Aorta (tissue), 5 donors: Measurements from ENCODE around the gene ZNF442. TPM values are rescaled to one million over a fixed set of nuclear protein-coding genes. Genes with fewer than 3 reads are reported as not detected.
A peak's percentile ranks its signal among the peaks of the same experiment; 100 is the strongest.
"Not testable (repeated sequence)": the region's sequence is repeated elsewhere in the genome, so short reads cannot be mapped to it uniquely, and the experiment has no call there.

Experiments used
- ATAC-seq: fragments of 200-7000 bp; cut with Tn5 transposase; one replicate; pipeline ENCODE4 v1.9.1; 2022; ENCODE audit warnings: moderate library complexity; ENCODE audit not compliant: low FRiP score
- DNase-seq, 2 donors: peaks; one replicate each; pipeline ENCODE4 v3.0.0-alpha.2; 2020
- H3K27ac ChIP-seq, 2 donors: one replicate each; pipeline ENCODE4 v1.5.1; 2013; ENCODE audit warnings: low read length in 2 of 2, mild to moderate bottlenecking in 2 of 2, moderate library complexity in 2 of 2, control low read depth in 1 of 2, inconsistent platforms in 1 of 2, low read depth in 1 of 2
- H3K27me3 ChIP-seq, 2 donors: one replicate each; pipeline ENCODE4 v1.6.1; 2013; ENCODE audit warnings: control low read depth in 1 of 2, low read length in 1 of 2, mild to moderate bottlenecking in 1 of 2, moderate library complexity in 1 of 2; ENCODE audit not compliant: insufficient read depth in 2 of 2, control insufficient read depth in 1 of 2
- H3K36me3 ChIP-seq, 2 donors: one replicate each; pipeline ENCODE4 v1.6.1; 2013; ENCODE audit warnings: control low read depth in 1 of 2, low read length in 1 of 2, mild to moderate bottlenecking in 1 of 2; ENCODE audit not compliant: insufficient read depth in 2 of 2, control insufficient read depth in 1 of 2
- H3K4me1 ChIP-seq, 2 donors: one replicate each; pipeline ENCODE4 v1.6.1; 2013; ENCODE audit warnings: low read length in 2 of 2, control low read depth in 1 of 2, mild to moderate bottlenecking in 1 of 2, moderate library complexity in 1 of 2; ENCODE audit not compliant: insufficient read depth in 2 of 2, control insufficient read depth in 1 of 2
- H3K4me3 ChIP-seq, 2 donors: one replicate each; pipeline ENCODE4 v1.5.1; 2013; ENCODE audit warnings: low read length in 2 of 2, control low read depth in 1 of 2, mild to moderate bottlenecking in 1 of 2
- H3K9me3 ChIP-seq: one replicate; pipeline ENCODE4 v1.6.1; 2013; ENCODE audit warnings: mild to moderate bottlenecking, low read length; ENCODE audit not compliant: control insufficient read depth
- WGBS, 2 donors: extraction: QIAGEN DNeasy Blood & Tissue Kit; methylation state at CpG; one replicate each; pipeline ENCODE4 v1.1.7; 2013; 5-methylcytosine and 5-hydroxymethylcytosine counted together
- intact Hi-C, 2 donors: fragments of 100-400 bp; cut with DNase I; formaldehyde crosslinking; loops; one replicate each; pipeline versions ENCODE4 v1.14.2 to v1.15.0; 2022
- long read RNA-seq, 2 donors: library from polyadenylated mRNA; unstranded; transcript quantifications; one replicate each; pipeline ENCODE4 v2.0.0, GENCODE V29; 2020 to 2021
- polyA plus RNA-seq, 2 donors: library from polyadenylated mRNA; stranded (reverse); fragments of 200-250 nt; gene quantifications; one replicate each; pipeline ENCODE4 v1.2.3, GENCODE V29; 2013
- total RNA-seq, 2 donors: library from RNA; stranded (reverse); fragmentation: NEBNext Ultra II Directional; extraction: Animal tissue kit (Norgen Biotek cat#: 25700); gene quantifications; one replicate each; pipeline ENCODE4 v1.2.1, GENCODE V29; 2021
- donor health status: healthy with polysubstance abuse.
- donor health status: Bipolar disorder and iron deficiency.
- donor health status: DM: no; HTN: no; CAD: no.
- donor health status: DM: no; HTN: no; CAD: no.
- donor health status: DM: yes; HTN: yes; CAD: no.

Gene ZNF442
- total RNA-seq (1 to 10 TPM; 3.6 to 4.5 TPM), polyA plus RNA-seq (1 to 10 TPM in 1 of 2 donors, under 1 TPM in 1; 0.67 to 2.1 TPM)
- long read RNA-seq, donor 1, partial matches to known transcripts, result 0 of 2 reads
- long read RNA-seq, donor 1, other reads (novel, unspliced or antisense), result 0 of 2 reads
- long read RNA-seq, donor 2, result 0 reads

DNA sequence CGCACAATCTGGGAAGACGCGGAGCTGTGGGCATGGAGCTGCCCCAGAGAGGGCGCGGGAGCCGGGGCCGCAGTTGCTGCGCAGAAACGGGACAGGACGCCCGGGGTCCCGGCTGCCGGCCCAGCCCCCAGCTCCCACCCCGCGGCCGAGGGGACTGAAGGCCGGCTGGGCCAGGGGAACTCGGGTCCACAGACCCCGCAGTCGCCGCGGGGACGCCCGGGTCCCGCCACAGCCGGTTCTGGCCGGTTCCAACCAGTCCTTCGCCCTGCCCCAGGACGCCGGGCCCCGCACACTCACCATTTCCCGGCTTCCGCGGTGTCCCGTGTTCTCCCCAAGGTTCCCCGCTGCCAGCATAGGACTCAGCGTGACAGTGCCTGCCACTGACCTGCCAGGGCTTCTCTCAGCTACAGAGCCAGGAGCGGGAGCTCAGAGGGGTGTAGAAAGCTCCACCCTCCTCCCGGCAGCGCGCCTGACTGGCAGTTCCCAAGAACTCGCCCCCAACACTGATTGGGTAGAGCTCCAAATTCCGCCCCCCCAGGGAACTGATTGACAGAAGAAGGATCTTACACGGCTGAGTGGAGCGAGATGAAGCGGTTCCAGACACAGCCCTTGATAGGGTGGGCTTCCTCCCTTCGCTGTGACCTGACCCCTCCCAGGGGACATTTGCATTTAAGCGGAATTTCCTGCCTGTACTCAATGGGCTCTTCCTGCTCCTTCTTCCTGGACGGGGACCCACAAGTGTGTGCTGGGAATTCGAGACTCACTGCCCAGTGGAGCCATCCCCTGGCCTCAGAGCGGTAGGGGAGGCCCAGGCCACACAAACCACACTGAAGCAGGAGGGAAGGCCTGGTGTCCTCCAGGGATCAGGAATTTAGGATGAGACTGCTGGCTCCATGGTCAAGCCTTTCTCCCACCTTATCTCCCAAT lies at the start of gene ZNF442:
Gene ZNF442, minus strand, starts transcription at position 448 of the 927 bp plus-strand sequence. CDS start 2,052 bp downstream, outside the sequence.
- DNase-seq (peak; percentile 97 to 98), ATAC-seq (peak; percentile 98)
- Histone ChIP-seq H3K27ac (peak within 1 kb of the TSS; percentile 84 to 91), H3K9me3 (no peaks in the 10 kb centered on the region), H3K4me1 (no peaks in the 10 kb centered on the region), H3K4me3 (peak within 1 kb of the TSS; percentile 78 to 79), H3K27me3 (no peaks in the 10 kb centered on the region), H3K36me3 (no peaks in the 10 kb centered on the region)
- WGBS, 2 donors, result 0% methylated on average over 43 to 51 of the region's 51 CpGs
- intact Hi-C loops, result loop anchor here (1.0 to 5.0 kb wide), 3 partner anchors 32 to 71 kb away; partner anchors contain the start of genes ZNF563 (in 2 of the 2) and ZNF44 (in 1 of the 2)

DNA sequence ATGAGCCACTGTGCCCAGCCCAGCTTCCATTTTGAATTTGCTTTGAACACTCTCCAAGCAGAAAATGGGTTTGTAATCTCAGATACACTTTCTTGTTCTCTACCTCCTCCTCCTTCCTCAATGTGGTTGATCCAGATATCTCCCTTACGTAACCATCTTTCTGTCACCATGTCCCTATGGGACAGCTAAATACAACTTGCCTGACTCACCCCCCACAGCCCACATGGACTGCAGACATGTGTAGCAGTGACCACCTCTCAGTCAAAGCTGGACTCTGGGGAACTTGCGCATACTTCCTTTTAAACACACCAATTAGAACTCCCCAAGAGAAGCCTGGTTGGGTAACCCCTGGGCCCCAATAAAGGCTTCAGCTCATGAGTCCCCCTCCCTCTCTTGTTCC lies 46.4 kb upstream of the ZNF442 start:
- Histone ChIP-seq H3K36me3 (no peaks in the 10 kb centered on the region), H3K27me3 (no peaks in the 10 kb centered on the region), H3K27ac (no peak overlapping the region), H3K4me1 (no peaks in the 10 kb centered on the region), H3K4me3 (no peak overlapping the region), H3K9me3 (no peaks in the 10 kb centered on the region)
- DNase-seq (no peak), ATAC-seq (no peak)
- 97 to 98% methylated on average over 2 of the region's 2 CpGs for WGBS, 2 donors
- intact Hi-C loops, result no loop called here

DNA sequence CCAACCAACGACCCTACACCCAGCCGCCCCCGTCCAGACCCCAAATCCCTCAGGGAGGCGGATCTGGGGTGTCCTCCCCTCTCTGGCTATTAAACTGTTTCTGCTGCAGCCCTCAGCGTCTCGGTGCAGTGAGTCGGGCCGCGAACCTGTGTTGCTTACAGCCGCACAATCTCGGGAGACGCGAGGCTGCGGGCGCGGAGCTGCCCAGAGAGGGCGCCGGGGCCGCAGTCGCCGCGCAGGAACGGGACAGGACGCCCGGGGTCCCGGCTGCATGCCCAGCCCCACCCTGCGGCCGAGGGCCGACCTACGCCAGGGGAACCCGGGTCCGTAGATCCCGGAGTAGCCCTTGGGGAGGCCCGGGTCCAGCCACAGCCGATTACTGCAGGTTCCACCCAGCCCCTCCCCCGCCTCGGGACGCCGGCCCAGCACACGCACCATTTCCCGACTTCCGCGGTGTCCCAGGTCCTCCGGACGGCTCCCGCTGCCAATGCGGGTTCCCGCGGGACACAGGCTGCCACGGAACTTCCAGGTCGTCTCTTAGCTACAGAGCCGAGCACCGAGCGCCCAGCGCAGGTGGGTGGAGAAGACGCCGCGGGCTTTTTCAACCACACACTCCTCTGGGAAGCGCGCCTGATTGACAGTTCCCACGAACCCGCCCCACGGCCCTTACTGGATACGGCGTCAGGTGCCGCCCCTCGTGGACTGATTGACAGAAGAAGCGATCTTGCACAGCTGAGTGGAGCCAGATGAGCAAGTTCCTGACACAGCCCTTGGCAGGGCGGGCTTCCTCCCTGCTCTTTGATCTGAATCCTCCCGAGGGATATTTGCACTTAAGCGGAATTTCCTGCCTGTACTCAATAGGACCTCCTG lies 35.4 kb upstream of the ZNF442 start, which contains the start of gene ZNF799:
Gene ZNF799, minus strand, starts transcription at position 639 of the 870 bp plus-strand sequence. Its CDS starts 201 bp downstream, at position 438.
- no peaks in the 10 kb centered on the region for H3K27me3 ChIP-seq
- H3K27ac ChIP-seq, result peak within 1 kb of the TSS in 1 of 2 donors; percentile 79
- peak within 1 kb of the TSS; percentile 72 to 84 for H3K4me3 ChIP-seq
- ATAC-seq, result peak; percentile 99
- WGBS, 2 donors, result 0 to 1% methylated on average over 55 to 71 of the region's 71 CpGs
- intact Hi-C loops, result no loop called here
- H3K4me1 ChIP-seq, result peaks cover 0 to 4% of the 10 kb centered on the region in 2 donors
- DNase-seq, result peak; percentile 98
- no peaks in the 10 kb centered on the region for H3K36me3 ChIP-seq
- no peaks in the 10 kb centered on the region for H3K9me3 ChIP-seq

DNA sequence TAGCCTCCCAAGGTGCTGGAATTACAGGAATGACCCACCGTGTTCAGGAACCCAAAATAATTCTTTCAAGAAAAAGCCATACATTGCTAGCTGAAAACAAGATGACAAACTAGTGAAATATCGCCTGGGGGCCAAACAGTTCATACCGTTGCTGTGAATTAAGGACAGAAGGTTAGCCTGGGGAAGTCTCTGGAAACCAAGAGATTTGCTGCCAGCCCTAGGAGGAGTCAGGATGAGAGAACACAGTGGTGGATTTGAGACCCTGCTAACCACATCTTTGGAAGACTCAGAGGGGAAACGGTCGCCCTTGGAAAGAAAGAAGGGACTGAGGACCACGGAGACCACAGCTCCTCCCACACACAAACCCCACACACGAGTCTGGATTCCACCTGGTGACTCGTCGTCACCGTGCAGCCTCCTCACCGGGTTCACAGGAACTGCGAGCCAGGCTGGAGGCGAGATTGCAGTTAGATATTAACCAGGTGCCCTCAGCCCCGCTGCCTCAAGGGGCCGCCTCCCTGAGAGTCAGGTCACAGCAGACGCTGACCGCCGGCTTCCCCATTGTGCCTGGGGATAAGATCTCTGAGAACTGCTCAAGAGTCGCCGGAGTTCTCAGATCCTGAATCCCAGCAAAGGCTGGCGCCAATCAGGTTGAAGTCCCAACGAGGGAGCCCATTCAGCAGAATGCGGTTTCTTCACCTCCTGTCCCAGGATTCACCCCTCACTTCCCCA lies 34.6 kb upstream of the ZNF442 start:
- peak; percentile 54 for ATAC-seq
- H3K27me3 ChIP-seq, result not testable (repeated sequence)
- 2% methylated on average over 21 to 23 of the region's 23 CpGs for WGBS, 2 donors

DNA sequence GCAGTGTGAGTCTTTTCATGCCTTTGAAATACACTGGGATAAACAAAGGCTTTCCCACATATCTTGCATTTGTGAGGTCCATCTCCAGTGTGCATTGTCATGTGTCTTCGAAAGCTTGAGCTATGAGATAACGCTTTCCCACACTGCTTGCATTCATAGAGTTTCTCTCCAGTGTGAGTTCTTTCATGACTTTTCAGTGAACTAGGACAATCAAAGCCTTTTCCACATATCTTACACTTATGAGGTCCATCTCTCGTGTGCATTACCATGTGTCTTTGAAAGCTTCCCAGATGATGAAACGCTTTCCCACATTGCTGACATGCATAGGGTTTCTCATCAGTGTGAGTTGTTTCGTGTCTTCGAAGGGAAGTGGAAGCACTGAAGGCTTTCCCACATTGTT lies 25.7 kb upstream of the ZNF442 start:
- 91 to 97% methylated on average over 6 of the region's 6 CpGs for WGBS, 2 donors
- H3K9me3 ChIP-seq, ATAC-seq, H3K4me3 ChIP-seq, H3K27me3 ChIP-seq, H3K27ac ChIP-seq, intact Hi-C loops, H3K36me3 ChIP-seq, DNase-seq, H3K4me1 ChIP-seq: not testable (repeated sequence)

More for the DNA sequence above, 34.6 kb upstream of the ZNF442 start:
- H3K36me3 ChIP-seq, intact Hi-C loops, H3K4me1 ChIP-seq, H3K9me3 ChIP-seq: not testable (repeated sequence)
- peak overlapping the region in 1 of 2 donors; percentile 79 for H3K27ac ChIP-seq
- H3K4me3 ChIP-seq, result peak overlapping the region; percentile 72 to 84
- peak; percentile 50 to 74 for DNase-seq

DNA sequence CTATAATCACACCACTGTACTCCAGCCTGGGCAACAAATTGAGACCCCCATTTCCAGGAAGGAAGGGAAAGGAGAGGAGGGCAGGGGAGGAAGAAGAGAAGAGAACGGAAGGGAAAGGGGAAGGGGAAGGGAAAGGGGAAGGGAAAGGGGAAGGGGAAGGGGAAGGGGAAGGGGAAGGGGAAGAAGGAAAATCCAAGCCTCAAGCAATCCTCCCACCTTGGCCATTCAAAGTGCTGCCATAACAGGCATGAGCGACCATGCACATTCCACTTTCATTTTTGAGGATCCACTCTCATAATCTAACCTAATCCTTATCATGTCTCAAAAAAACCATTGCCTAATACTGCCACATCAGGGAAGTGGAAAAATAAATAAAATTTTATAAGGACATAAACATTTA lies 20.9 kb upstream of the ZNF442 start:
- intact Hi-C loops, ATAC-seq: not testable (repeated sequence)
- 93 to 100% methylated on average over 1 to 2 of the region's 2 CpGs for WGBS, 2 donors

DNA sequence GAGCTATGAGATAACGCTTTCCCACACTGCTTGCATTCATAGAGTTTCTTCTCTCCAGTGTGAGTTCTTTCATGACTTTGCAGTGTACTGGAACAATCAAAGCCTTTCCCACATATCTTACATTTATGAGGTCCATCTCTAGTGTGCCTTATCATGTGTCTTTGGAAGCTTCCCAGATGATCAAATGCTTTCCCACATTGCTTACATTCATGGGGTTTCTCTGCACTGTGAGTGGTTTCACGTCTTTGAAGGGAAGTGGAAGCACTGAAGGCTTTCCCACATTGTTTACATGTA lies 14.9 kb upstream of the ZNF442 start:
- DNase-seq (no peak), ATAC-seq (no peak)
- no peaks in the 10 kb centered on the region for H3K4me1 ChIP-seq
- no peak overlapping the region for H3K27ac ChIP-seq
- no peak overlapping the region for H3K4me3 ChIP-seq
- H3K36me3 ChIP-seq, result peaks cover 7 to 10% of the 10 kb centered on the region in 2 donors
- whole genome bisulfite sequencing, 2 donors, result 88 to 95% methylated on average over 2 of the region's 2 CpGs
- H3K27me3 ChIP-seq, result no peaks in the 10 kb centered on the region
- H3K9me3 ChIP-seq, result peaks cover 10% of the 10 kb centered on the region
- intact Hi-C loops, result no loop called here

More for the DNA sequence above, 20.9 kb upstream of the ZNF442 start:
- not testable (repeated sequence) for H3K9me3 ChIP-seq, H3K27ac ChIP-seq, H3K27me3 ChIP-seq, H3K4me1 ChIP-seq, H3K4me3 ChIP-seq, DNase-seq, H3K36me3 ChIP-seq
